Transverse colon (tissue), 4 donors: ENCODE data around the gene KRT13. TPM values are rescaled to one million over a fixed set of nuclear protein-coding genes. Genes with fewer than 3 reads are reported as not detected.

Experiments
- DNase-seq: peaks from one replicate; pipeline ENCODE4 v3.0.0-alpha.2; 2019
- H3K27ac ChIP-seq, 4 donors: fragments of 200-600 bp; sonication (generic); 2 replicates each; pipeline ENCODE4 v1.5.1; 2016 to 2018; ENCODE audit warnings: inconsistent platforms in 4 of 4
- H3K27me3 ChIP-seq: fragments of 200-600 bp; sonication (generic); 2 replicates; pipeline ENCODE4 v1.5.1; 2017; ENCODE audit warnings: inconsistent platforms
- H3K36me3 ChIP-seq, 4 donors: fragments of 200-600 bp; sonication (generic); 2 replicates each; pipeline ENCODE4 v1.5.1; 2017 to 2019; ENCODE audit warnings: inconsistent platforms in 4 of 4
- H3K4me1 ChIP-seq, 4 donors: fragments of 200-600 bp; sonication (generic); 2 replicates each; pipeline ENCODE4 v1.5.1; 2017 to 2020; ENCODE audit warnings: inconsistent platforms in 4 of 4
- H3K4me3 ChIP-seq, 4 donors: fragments of 200-600 bp; sonication (generic); 1 replicate in 1 of 4; 2 replicates in 3 of 4; pipeline versions ENCODE4 v1.5.1 to v1.6.1; 2017 to 2019; ENCODE audit warnings: inconsistent platforms in 4 of 4
- H3K9me3 ChIP-seq, 2 donors: fragments of 200-600 bp; sonication (generic); 2 replicates each; pipeline ENCODE4 v1.5.1; 2017 to 2019; ENCODE audit warnings: inconsistent platforms in 2 of 2
- CTCF ChIP-seq, 5 experiments: fragments of 200-600 bp in 3 of 5; fragments of 450-650 bp in 2 of 5; sonication (generic) in 3 of 5; IDR thresholded peaks; 1 replicate in 2 of 5; 2 replicates in 3 of 5; pipeline ENCODE4 v1.5.1; 2016 to 2017; ENCODE audit warnings: antibody characterized with exemption in 5 of 5, inconsistent platforms in 3 of 5, mild to moderate bottlenecking in 2 of 5, moderate library complexity in 1 of 5
- EP300 ChIP-seq: sonication (generic); formaldehyde crosslinking; IDR thresholded peaks from one replicate; pipeline ENCODE4 v1.6.1; 2017; ENCODE audit warnings: antibody characterized with exemption, low read depth
- POLR2A ChIP-seq: fragments of 450-650 bp; IDR thresholded peaks from one replicate; pipeline ENCODE4 v1.6.1; 2016; ENCODE audit warnings: antibody characterized with exemption, mild to moderate bottlenecking, moderate library complexity
- POLR2AphosphoS5 ChIP-seq, 3 donors: sonication (generic); formaldehyde crosslinking; IDR thresholded peaks; one replicate each; pipeline ENCODE4 v1.6.1; 2016; ENCODE audit warnings: antibody characterized with exemption in 3 of 3
- WGBS, 2 donors: methylation state at CpG; one replicate each; pipeline ENCODE4 v1.1.5; 2018; ENCODE audit warnings: low coverage in 1 of 2; 5-methylcytosine and 5-hydroxymethylcytosine counted together
- in situ Hi-C, 4 donors: fragments of 200-750 bp; cut with MboI; loops; one replicate each; pipeline versions ENCODE4 v1.15.0 to v1.15.1; 2017; ENCODE audit warnings: low sequenced_read_pairs in 3 of 4, low pct_ligation_motif_present in 1 of 4, low pct_unique_long_range_greater_than_20kb in 1 of 4
- intact Hi-C: fragments of 100-400 bp; cut with DNase I; formaldehyde crosslinking; loops from one replicate; pipeline ENCODE4 v1.15.1; 2023; ENCODE audit warnings: low total_unique reads
- total RNA-seq, 4 donors: library from RNA; depleted of rRNA; stranded (reverse); fragments of >200 nt; gene quantifications; one replicate each; pipeline ENCODE4 v1.1.0, GENCODE V29; 2016

The KRT13 gene
- total RNA-seq, 4 donors from 2014 or later: 0.27 TPM; not detected in 3

GRCh38 chr17:41476866-41477815 is 28.3 kb downstream of the KRT13 start:
- in situ Hi-C loops (no loop called here), intact Hi-C loops (no loop called here)
- Histone ChIP-seq H3K4me3 (no peak overlapping the region), H3K36me3 (no peaks in the 10 kb centered on the region), H3K27ac (no peak overlapping the region), H3K4me1 (no peaks in the 10 kb centered on the region), H3K9me3 (no peaks in the 10 kb centered on the region), H3K27me3 (no peaks in the 10 kb centered on the region)
- DNase-seq: no peak
- no peak for TF ChIP-seq EP300
- no peak for TF ChIP-seq CTCF (IDR thresholded peaks at IDR 0.05)
- no peak for TF ChIP-seq POLR2AphosphoS5 (IDR thresholded peaks at IDR 0.05)
- no peak for TF ChIP-seq POLR2A
- 90 to 91% methylated on average over 8 to 22 of the region's 22 CpGs for WGBS, 2 donors

GRCh38 chr17:41475421-41475820 is 30.0 kb downstream of the KRT13 start:
- TF ChIP-seq CTCF (IDR thresholded peaks at IDR 0.05): no peak
- TF ChIP-seq EP300: no peak
- no peak for TF ChIP-seq POLR2AphosphoS5 (IDR thresholded peaks at IDR 0.05)
- no peak for TF ChIP-seq POLR2A
- Histone ChIP-seq H3K36me3 (no peaks in the 10 kb centered on the region), H3K4me1 (no peaks in the 10 kb centered on the region), H3K27me3 (no peaks in the 10 kb centered on the region), H3K9me3 (no peaks in the 10 kb centered on the region), H3K27ac (no peak overlapping the region), H3K4me3 (no peak overlapping the region)
- in situ Hi-C loops (no loop called here), intact Hi-C loops (no loop called here)
- DNase-seq: no peak
- WGBS, 2 donors: 98% methylated on average over 4 of the region's 4 CpGs; no CpG with 5 or more reads in 1 of the 2 donors

DNA sequence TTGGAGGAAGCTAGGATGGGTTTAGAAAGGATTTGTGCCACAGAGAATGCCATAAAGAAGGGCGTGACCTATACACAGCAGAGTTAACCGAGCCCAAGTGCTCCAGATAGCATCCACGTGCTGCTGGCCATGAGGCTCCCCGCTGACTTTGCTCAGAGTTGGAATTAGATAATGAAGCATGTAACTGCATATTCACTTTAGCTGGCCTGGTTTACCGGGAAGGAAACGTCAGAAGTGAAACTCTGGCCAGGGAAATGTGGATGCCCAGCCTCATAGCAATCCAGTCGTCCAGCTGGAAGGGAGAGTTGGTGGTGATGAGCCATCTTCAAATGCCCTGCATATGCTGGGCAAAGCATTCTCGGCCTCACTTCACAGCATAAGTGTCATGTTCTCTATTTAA is 30.5 kb downstream of the KRT13 start:
- H3K9me3 ChIP-seq: no peaks in the 10 kb centered on the region
- no peak overlapping the region for H3K4me3 ChIP-seq
- no peak overlapping the region for H3K27ac ChIP-seq
- in situ Hi-C loops: no loop called here
- intact Hi-C loops: no loop called here
- H3K4me1 ChIP-seq: no peaks in the 10 kb centered on the region
- 29 to 48% methylated on average over 6 to 8 of the region's 8 CpGs for WGBS, 2 donors
- TF ChIP-seq POLR2A (no peak), CTCF (IDR thresholded peaks at IDR 0.05) (no peak), POLR2AphosphoS5 (IDR thresholded peaks at IDR 0.05) (no peak), EP300 (no peak)
- H3K36me3 ChIP-seq: no peaks in the 10 kb centered on the region
- H3K27me3 ChIP-seq: no peaks in the 10 kb centered on the region
- DNase-seq: no peak

- intact Hi-C loops: no loop called here
- H3K4me1 ChIP-seq: no peaks in the 10 kb centered on the region
- no peaks in the 10 kb centered on the region for H3K36me3 ChIP-seq
- in situ Hi-C loops: no loop called here
- no peaks in the 10 kb centered on the region for H3K27me3 ChIP-seq
- H3K9me3 ChIP-seq: no peaks in the 10 kb centered on the region
- no peak overlapping the region for H3K4me3 ChIP-seq
- no peak for DNase-seq
- no peak for TF ChIP-seq EP300
- no peak for TF ChIP-seq POLR2A
- no peak for TF ChIP-seq POLR2AphosphoS5 (IDR thresholded peaks at IDR 0.05)
- no peak for TF ChIP-seq CTCF (IDR thresholded peaks at IDR 0.05)
- H3K27ac ChIP-seq: no peak overlapping the region
Measured at GRCh38 chr17:41468346-41468745, 37.1 kb downstream of the KRT13 start.
